Measurements from ENCODE around the gene PAX5. TPM values are rescaled to one million over a fixed set of nuclear protein-coding genes. Genes with fewer than 3 reads are reported as not detected.

The PAX5 gene
- polyA plus RNA-seq, 3 donors: 0.03 to 0.15 TPM; not detected in 1

- Histone ChIP-seq H3K4me1 (ENCODE audit: control insufficient read depth in 1 of 2, insufficient read depth in 2 of 2, low read length in 2 of 2) (peaks cover 40 to 46% of the 10 kb centered on the region in 2 donors), H3K4me2 (replicated peaks; ENCODE audit: extremely low read depth, low read length, poor library complexity, severe bottlenecking) (no peak overlapping the region), H3K27me3 (ENCODE audit: control insufficient read depth in 2 of 2, insufficient read depth in 2 of 2, low read length in 2 of 2) (peaks cover 97 to 100% of the 10 kb centered on the region in 2 donors), H3K9ac (ENCODE audit: insufficient read depth, low read length, poor library complexity, severe bottlenecking) (no peak overlapping the region), H4K20me1 (ENCODE audit: insufficient read depth, low read length) (no peaks in the 10 kb centered on the region), H3K4me3 (replicated peaks in 1 of 3; ENCODE audit: low read depth in 2 of 3, low read length in 3 of 3) (no peak overlapping the region), H3K27ac (ENCODE audit: low read depth in 1 of 2, low read length in 2 of 2) (no peak overlapping the region), H3K9me3 (replicated peaks in 1 of 2; ENCODE audit: control insufficient read depth in 1 of 2, insufficient read depth in 1 of 2, low read length in 2 of 2) (peaks cover 23 to 71% of the 10 kb centered on the region in 2 donors), H3K36me3 (replicated peaks in 1 of 2; ENCODE audit: control insufficient read depth in 1 of 2, insufficient read depth in 2 of 2, low read length in 2 of 2) (no peaks in the 10 kb centered on the region), H3K79me2 (ENCODE audit: insufficient read depth, low read length) (no peaks in the 10 kb centered on the region), H2AFZ (ENCODE audit: insufficient read depth, low read depth, low read length, poor library complexity, severe bottlenecking) (no peak overlapping the region)
- Mint-ChIP-seq H3K27ac (no peak overlapping the region), H3K36me3 (peaks cover 11 to 15% of the 10 kb centered on the region in 2 donors), H3K4me1 (peaks cover 58% of the 10 kb centered on the region), H3K27me3 (ENCODE audit: low read depth in 3 of 3) (peaks cover 99 to 100% (median 99%) of the 10 kb centered on the region in 3 donors), H3K9me3 (peaks cover 4 to 62% (median 49%) of the 10 kb centered on the region in 7 donors), H3K4me3 (peak overlapping the region; percentile 6 to 85)
- DNase-seq: no peak
- intact Hi-C loops (cut with micrococcal nuclease): no loop called here
- WGBS (ENCODE audit: insufficient coverage): 56% methylated on average over 4 of the region's 6 CpGs
- no peak for TF ChIP-seq CTCF (IDR thresholded peaks at IDR 0.05)
These were observed 927 bp downstream of the PAX5 start for GRCh38 chr9:37033141-37033540.

- Histone ChIP-seq H3K79me2 (ENCODE audit: insufficient read depth, low read length) (no peaks in the 10 kb centered on the region), H4K20me1 (ENCODE audit: insufficient read depth, low read length) (no peaks in the 10 kb centered on the region), H3K9ac (ENCODE audit: insufficient read depth, low read length, poor library complexity, severe bottlenecking) (no peak overlapping the region), H3K36me3 (replicated peaks in 1 of 2; ENCODE audit: control insufficient read depth in 1 of 2, insufficient read depth in 2 of 2, low read length in 2 of 2) (no peaks in the 10 kb centered on the region), H3K4me3 (replicated peaks in 1 of 3; ENCODE audit: low read depth in 2 of 3, low read length in 3 of 3) (no peak overlapping the region), H2AFZ (ENCODE audit: insufficient read depth, low read depth, low read length, poor library complexity, severe bottlenecking) (no peak overlapping the region), H3K4me1 (ENCODE audit: control insufficient read depth in 1 of 2, insufficient read depth in 2 of 2, low read length in 2 of 2) (peaks cover 39 to 46% of the 10 kb centered on the region in 2 donors), H3K4me2 (replicated peaks; ENCODE audit: extremely low read depth, low read length, poor library complexity, severe bottlenecking) (no peak overlapping the region), H3K9me3 (replicated peaks in 1 of 2; ENCODE audit: control insufficient read depth in 1 of 2, insufficient read depth in 1 of 2, low read length in 2 of 2) (peaks cover 23 to 71% of the 10 kb centered on the region in 2 donors), H3K27ac (ENCODE audit: low read depth in 1 of 2, low read length in 2 of 2) (no peak overlapping the region), H3K27me3 (ENCODE audit: control insufficient read depth in 2 of 2, insufficient read depth in 2 of 2, low read length in 2 of 2) (peaks cover 97 to 100% of the 10 kb centered on the region in 2 donors)
- no peak for TF ChIP-seq CTCF (IDR thresholded peaks at IDR 0.05)
- intact Hi-C loops (cut with micrococcal nuclease): no loop called here
- H3K36me3 Mint-ChIP-seq: peaks cover 14 to 16% of the 10 kb centered on the region in 2 donors
- H3K27ac Mint-ChIP-seq: no peak overlapping the region
- no peak for DNase-seq
- H3K9me3 Mint-ChIP-seq: peaks cover 7 to 62% (median 49%) of the 10 kb centered on the region in 7 donors
- H3K4me3 Mint-ChIP-seq: peak overlapping the region; percentile 6 to 53
- peaks cover 99 to 100% (median 99%) of the 10 kb centered on the region in 3 donors for H3K27me3 Mint-ChIP-seq (ENCODE audit: low read depth in 3 of 3)
- peaks cover 57% of the 10 kb centered on the region for H3K4me1 Mint-ChIP-seq
- 83% methylated on average over 1 of the region's 3 CpGs for WGBS (ENCODE audit: insufficient coverage)
These were observed 1.4 kb downstream of the PAX5 start for GRCh38 chr9:37032713-37033112.
